Stimulated activated CD4-positive, alpha-beta T cell treated with anti-CD3 and anti-CD28 coated beads, Interleukin-2, amount 100 ng/mL, for 24 hours (primary cell): Measurements from ENCODE around the gene AEBP2.
"Not testable (repeated sequence)": the region's sequence is repeated elsewhere in the genome, so short reads cannot be mapped to it uniquely, and the experiment has no call there.

Experiments
- DNase-seq, 2 donors: peaks; one replicate each; pipeline ENCODE4 v3.0.0-alpha.2; 2020

AEBP2 gene

GRCh38 chr12:19456176-19456575 lies 16.9 kb downstream of the AEBP2 start:
- DNase-seq = no peak

- DNase-seq = no peak
These were observed 18.3 kb downstream of the AEBP2 start for GRCh38 chr12:19457561-19457960.

GRCh38 chr12:19458733-19459132 lies 19.4 kb downstream of the AEBP2 start:
- no peak for DNase-seq

- DNase-seq = no peak
These were observed 22.7 kb downstream of the AEBP2 start for GRCh38 chr12:19461999-19462398.

GRCh38 chr12:19462406-19462805 lies 23.1 kb downstream of the AEBP2 start:
- no peak for DNase-seq

GRCh38 chr12:19464192-19464580 lies 24.9 kb downstream of the AEBP2 start:
- DNase-seq = no peak

- DNase-seq = no peak
These were observed 26.4 kb downstream of the AEBP2 start for GRCh38 chr12:19465711-19466110.

- DNase-seq = no peak
These were observed 34.9 kb downstream of the AEBP2 start for GRCh38 chr12:19474147-19474546.

GRCh38 chr12:19475884-19476505 lies 36.7 kb downstream of the AEBP2 start:
- DNase-seq = not testable (repeated sequence)

- no peak for DNase-seq
These were observed 37.8 kb downstream of the AEBP2 start for GRCh38 chr12:19477071-19477470.

- no peak for DNase-seq
These were observed 41.2 kb downstream of the AEBP2 start for GRCh38 chr12:19480459-19480858.

GRCh38 chr12:19482036-19482435 lies 42.7 kb downstream of the AEBP2 start:
- no peak for DNase-seq

GRCh38 chr12:19482551-19483109 lies 43.3 kb downstream of the AEBP2 start:
- peak; percentile 64 to 68 for DNase-seq

- DNase-seq = no peak
These were observed 44.4 kb downstream of the AEBP2 start for GRCh38 chr12:19483727-19484126.

GRCh38 chr12:19484738-19485137 lies 45.4 kb downstream of the AEBP2 start:
- DNase-seq = no peak

GRCh38 chr12:19485240-19485639 lies 45.9 kb downstream of the AEBP2 start:
- no peak for DNase-seq

- peak; percentile 24 to 29 for DNase-seq
These were observed 49.9 kb downstream of the AEBP2 start for GRCh38 chr12:19489168-19489567.

GRCh38 chr12:19490908-19491307 lies 51.6 kb downstream of the AEBP2 start:
- DNase-seq = no peak

GRCh38 chr12:19491863-19492262 lies 52.6 kb downstream of the AEBP2 start:
- no peak for DNase-seq

- no peak for DNase-seq
These were observed 57.1 kb downstream of the AEBP2 start for GRCh38 chr12:19496219-19496878.

- no peak for DNase-seq
These were observed 58.8 kb downstream of the AEBP2 start for GRCh38 chr12:19498099-19498498.

- no peak for DNase-seq
These were observed 59.7 kb downstream of the AEBP2 start for GRCh38 chr12:19499030-19499429.

- DNase-seq = no peak
These were observed 67.2 kb downstream of the AEBP2 start for GRCh38 chr12:19506497-19506896.

- DNase-seq = no peak
These were observed 68.5 kb downstream of the AEBP2 start for GRCh38 chr12:19507823-19508222.

GRCh38 chr12:19510461-19510860 lies 71.2 kb downstream of the AEBP2 start:
- DNase-seq = no peak
